Breast epithelium (tissue), 4 donors: ENCODE measurements around the gene CLTCL1. TPM values are rescaled to one million over a fixed set of nuclear protein-coding genes. Genes with fewer than 3 reads are reported as not detected.

Source experiments
- DNase-seq, 2 donors: peaks; one replicate each; pipeline ENCODE4 v3.0.0-alpha.2; 2019; ENCODE audit warnings: low spot score in 2 of 2
- H3K27ac ChIP-seq, 2 donors: fragments of 200-600 bp; sonication (generic) in 1 of 2; one replicate each; pipeline ENCODE4 v1.5.1; 2016 to 2019; ENCODE audit warnings: mild to moderate bottlenecking in 1 of 2
- H3K27me3 ChIP-seq, 2 donors: fragments of 200-600 bp; sonication (generic) in 1 of 2; one replicate each; pipeline versions ENCODE4 v1.5.1 to v1.6.0; 2017 to 2019; ENCODE audit warnings: control low read depth in 1 of 2, mild to moderate bottlenecking in 1 of 2
- H3K36me3 ChIP-seq: fragments of 200-600 bp; one replicate; pipeline ENCODE4 v1.5.1; 2019
- H3K4me1 ChIP-seq, 2 donors: fragments of 200-600 bp; sonication (generic); one replicate each; pipeline ENCODE4 v1.5.1; 2016 to 2019; ENCODE audit warnings: control low read depth in 1 of 2
- H3K4me3 ChIP-seq, 3 donors: fragments of 200-600 bp; sonication (generic); 1 replicate in 2 of 3; 2 replicates in 1 of 3; pipeline ENCODE4 v1.5.1; 2016 to 2019; ENCODE audit warnings: mild to moderate bottlenecking in 3 of 3, moderate library complexity in 2 of 3
- H3K9me3 ChIP-seq, 2 donors: fragments of 200-600 bp; sonication (generic) in 1 of 2; one replicate each; pipeline ENCODE4 v1.5.1; 2016 to 2019; ENCODE audit warnings: control low read depth in 1 of 2
- CTCF ChIP-seq, 3 donors: fragments of 450-650 bp; IDR thresholded peaks; one replicate each; pipeline ENCODE4 v1.5.1; 2016 to 2017; ENCODE audit warnings: antibody characterized with exemption in 3 of 3, mild to moderate bottlenecking in 3 of 3, moderate library complexity in 3 of 3
- POLR2A ChIP-seq: fragments of 450-650 bp; IDR thresholded peaks from one replicate; pipeline ENCODE4 v1.6.1; 2016; ENCODE audit warnings: antibody characterized with exemption, mild to moderate bottlenecking, moderate library complexity
- POLR2AphosphoS5 ChIP-seq, 3 donors: sonication (generic); formaldehyde crosslinking; IDR thresholded peaks; one replicate each; pipeline ENCODE4 v1.6.1; 2017; ENCODE audit warnings: antibody characterized with exemption in 3 of 3
- intact Hi-C: fragments of 100-400 bp; cut with DNase I; formaldehyde crosslinking; loops from one replicate; pipeline ENCODE4 v1.15.1; 2023; ENCODE audit warnings: low total_unique reads
- total RNA-seq, 3 donors: library from RNA; depleted of rRNA; stranded (reverse); fragments of >200 nt; gene quantifications; one replicate each; pipeline ENCODE4 v1.1.0, GENCODE V29; 2016

The CLTCL1 gene
- total RNA-seq, 3 donors from 2014 or later, result 2.8 to 27.0 (median 8.2) TPM

- intact Hi-C loops, result no loop called here
- H3K4me3 ChIP-seq, result no peak overlapping the region
- no peaks in the 10 kb centered on the region for H3K36me3 ChIP-seq
- no peak overlapping the region for H3K27ac ChIP-seq
- H3K9me3 ChIP-seq, result no peaks in the 10 kb centered on the region
- no peaks in the 10 kb centered on the region for H3K27me3 ChIP-seq
- peak in 1 of 2 donors; percentile 64 for DNase-seq
- TF ChIP-seq CTCF (IDR thresholded peaks at IDR 0.05) (no peak), POLR2A (no peak), POLR2AphosphoS5 (IDR thresholded peaks at IDR 0.05) (no peak)
- no peaks in the 10 kb centered on the region for H3K4me1 ChIP-seq
These were observed 89.4 kb downstream of the CLTCL1 start for GRCh38 chr22:19201869-19202798.

- no peaks in the 10 kb centered on the region for H3K36me3 ChIP-seq
- no peak for TF ChIP-seq POLR2AphosphoS5 (IDR thresholded peaks at IDR 0.05)
- no peak for TF ChIP-seq CTCF (IDR thresholded peaks at IDR 0.05)
- TF ChIP-seq POLR2A, result no peak
- intact Hi-C loops, result no loop called here
- H3K27ac ChIP-seq, result no peak overlapping the region
- no peaks in the 10 kb centered on the region for H3K9me3 ChIP-seq
- DNase-seq, result no peak
- no peak overlapping the region for H3K4me3 ChIP-seq
- no peaks in the 10 kb centered on the region for H3K27me3 ChIP-seq
- no peaks in the 10 kb centered on the region for H3K4me1 ChIP-seq
These were observed 90.2 kb downstream of the CLTCL1 start for GRCh38 chr22:19201130-19201868.

DNA sequence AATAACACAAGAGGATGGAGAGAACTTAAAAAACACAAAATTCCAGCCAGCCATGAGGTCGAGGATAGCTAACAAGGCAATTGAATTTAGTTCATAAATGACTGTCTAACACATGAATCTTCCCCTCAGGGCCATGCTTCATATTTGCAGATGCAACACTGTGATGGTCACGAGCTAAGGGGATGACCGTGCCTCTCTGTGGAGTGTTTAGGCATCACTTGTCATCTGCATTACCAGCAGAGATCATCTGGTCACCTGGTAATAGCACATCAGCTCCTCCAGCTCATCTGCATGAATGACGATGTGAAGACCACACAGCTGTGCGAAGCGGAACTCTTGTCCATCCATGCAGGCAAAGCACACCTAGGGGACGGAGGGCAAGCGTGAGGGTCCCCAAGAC lies 92.0 kb downstream of the CLTCL1 start:
- Histone ChIP-seq H3K4me3 (no peak overlapping the region), H3K36me3 (no peaks in the 10 kb centered on the region), H3K4me1 (no peaks in the 10 kb centered on the region), H3K27me3 (no peaks in the 10 kb centered on the region), H3K27ac (no peak overlapping the region), H3K9me3 (no peaks in the 10 kb centered on the region)
- TF ChIP-seq POLR2AphosphoS5 (IDR thresholded peaks at IDR 0.05), result no peak
- no peak for TF ChIP-seq POLR2A
- TF ChIP-seq CTCF (IDR thresholded peaks at IDR 0.05), result no peak
- no peak for DNase-seq
- intact Hi-C loops, result no loop called here

DNA sequence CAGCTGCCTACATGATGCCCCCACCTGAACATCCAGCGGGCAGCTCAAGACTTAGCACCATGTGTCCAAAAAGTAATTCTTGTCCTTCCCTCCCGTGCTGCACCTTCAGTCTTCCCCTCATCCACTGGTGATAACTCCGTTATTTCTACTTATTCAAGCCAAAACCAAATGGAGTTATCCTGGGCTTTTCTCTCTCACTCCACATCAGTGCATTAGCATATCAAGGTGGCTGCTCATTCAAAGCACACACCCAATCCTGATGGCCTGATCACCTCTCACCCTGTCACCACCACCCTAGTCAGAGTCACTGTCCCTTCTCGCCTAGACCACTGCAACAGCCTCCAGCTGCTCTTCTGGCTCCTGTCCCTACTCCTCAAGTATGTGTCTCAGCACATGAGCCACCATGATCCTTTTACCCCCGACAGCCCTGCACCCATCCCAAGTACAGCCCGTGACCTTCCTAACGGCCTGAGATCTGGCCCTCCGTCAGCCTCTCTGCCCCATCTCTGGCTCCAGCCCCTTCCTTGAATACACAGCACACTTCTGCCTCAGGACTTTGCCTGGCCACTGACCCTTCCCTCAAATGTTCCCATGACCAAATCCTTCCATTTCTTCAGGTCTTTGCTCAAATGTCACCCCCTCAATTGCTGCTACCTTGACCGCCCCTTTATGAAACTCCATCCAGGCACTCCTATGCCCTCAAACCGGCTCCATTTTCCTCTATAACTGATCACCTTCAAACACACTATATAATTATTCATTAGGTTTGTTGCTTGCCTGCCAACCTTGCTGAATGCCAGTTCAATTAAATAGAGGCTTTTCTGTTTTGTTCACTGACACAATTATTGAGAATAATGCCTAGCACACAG lies 93.3 kb downstream of the CLTCL1 start:
- TF ChIP-seq POLR2AphosphoS5 (IDR thresholded peaks at IDR 0.05) (no peak), POLR2A (no peak), CTCF (IDR thresholded peaks at IDR 0.05) (no peak)
- H3K27me3 ChIP-seq, result no peaks in the 10 kb centered on the region
- intact Hi-C loops, result no loop called here
- H3K9me3 ChIP-seq, result no peaks in the 10 kb centered on the region
- H3K4me3 ChIP-seq, result no peak overlapping the region
- H3K4me1 ChIP-seq, result no peaks in the 10 kb centered on the region
- no peaks in the 10 kb centered on the region for H3K36me3 ChIP-seq
- no peak overlapping the region for H3K27ac ChIP-seq
- DNase-seq, result no peak
